Left ventricle myocardium inferior (tissue), 1 donor: ENCODE data around the gene PHF3. TPM values are rescaled to one million over a fixed set of nuclear protein-coding genes. Genes with fewer than 3 reads are reported as not detected.

Experiments
- DNase-seq: peaks from one replicate; pipeline ENCODE4 v3.0.0-alpha.2; 2020
- H3K27ac ChIP-seq: fragments of 200-600 bp; replicated peaks from 2 replicates; pipeline ENCODE4 v1.8.0; 2021
- H3K27me3 ChIP-seq: fragments of 200-600 bp; 2 replicates; pipeline ENCODE4 v1.8.0; 2021; ENCODE audit warnings: low read depth
- H3K36me3 ChIP-seq: fragments of 200-600 bp; 2 replicates; pipeline ENCODE4 v1.8.0; 2021
- H3K4me1 ChIP-seq: fragments of 200-600 bp; 2 replicates; pipeline ENCODE4 v1.8.0; 2021
- H3K4me3 ChIP-seq: fragments of 200-600 bp; 2 replicates; pipeline ENCODE4 v1.8.0; 2021; ENCODE audit warnings: mild to moderate bottlenecking, moderate library complexity
- H3K9me3 ChIP-seq: fragments of 200-600 bp; replicated peaks from 2 replicates; pipeline ENCODE4 v1.8.0; 2021
- CTCF ChIP-seq: fragments of 200-600 bp; IDR thresholded peaks from 2 replicates; pipeline ENCODE4 v1.8.0; 2021; ENCODE audit warnings: antibody characterized with exemption, mild to moderate bottlenecking, borderline replicate concordance
- intact Hi-C: fragments of 100-400 bp; cut with micrococcal nuclease; formaldehyde crosslinking; loops from one replicate; pipeline ENCODE4 v1.11.0; 2022
- total RNA-seq: library from RNA; stranded (reverse); fragmentation: NEBNext Ultra II Directional; extraction: Animal tissue kit (Norgen Biotek cat#: 25700); gene quantifications from one replicate; pipeline ENCODE4 v1.2.1, GENCODE V29; 2021
- donor health status: DM: no; HTN: yes; CAD: no; lungs with severe emphysema.

PHF3 gene
- total RNA-seq, 1 donor from 2014 or later = 32.0 TPM

GRCh38 chr6:63764318-63764916 is 128.8 kb downstream of the PHF3 start:
- no peak for DNase-seq
- peaks cover 19% of the 10 kb centered on the region for H3K9me3 ChIP-seq
- intact Hi-C loops = loop anchor here (5.0 kb wide), 2 partner anchors 167 to 412 kb away; no protein-coding TSS in a partner anchor

More at GRCh38 chr6:63764318-63764916, 128.8 kb downstream of the PHF3 start:
- Histone ChIP-seq H3K36me3 (no peaks in the 10 kb centered on the region), H3K27ac (no peak overlapping the region), H3K4me3 (no peak overlapping the region), H3K27me3 (no peaks in the 10 kb centered on the region), H3K4me1 (no peaks in the 10 kb centered on the region)
- peak; percentile 74 for TF ChIP-seq CTCF

Other genes starting within 250 kb of the PHF3 start
- gene PTP4A1, start 63.3 kb upstream of the PHF3 start, total RNA-seq = 22.3 TPM